Rectal smooth muscle tissue (tissue), 1 donor: ENCODE results near the gene POFUT1.
"Not testable (repeated sequence)": the region's sequence is repeated elsewhere in the genome, so short reads cannot be mapped to it uniquely, and the experiment has no call there.

ENCODE experiments used
- H3K27ac ChIP-seq: one replicate; pipeline ENCODE4 v1.7.0; 2013; ENCODE audit warnings: low read depth, low read length, inconsistent platforms
- H3K27me3 ChIP-seq: one replicate; pipeline ENCODE4 v1.7.0; 2013; ENCODE audit warnings: low read length; ENCODE audit not compliant: control insufficient read depth, insufficient read depth
- H3K36me3 ChIP-seq: one replicate; pipeline ENCODE4 v1.7.0; 2013; ENCODE audit warnings: low read length; ENCODE audit not compliant: control insufficient read depth, insufficient read depth
- H3K4me1 ChIP-seq: one replicate; pipeline ENCODE4 v1.7.0; 2013; ENCODE audit warnings: low read length; ENCODE audit not compliant: control insufficient read depth, insufficient read depth
- H3K4me3 ChIP-seq: one replicate; pipeline ENCODE4 v1.7.0; 2013; ENCODE audit warnings: low read length
- H3K9ac ChIP-seq: one replicate; pipeline ENCODE4 v1.7.0; 2013; ENCODE audit warnings: low read length

The POFUT1 gene

DNA sequence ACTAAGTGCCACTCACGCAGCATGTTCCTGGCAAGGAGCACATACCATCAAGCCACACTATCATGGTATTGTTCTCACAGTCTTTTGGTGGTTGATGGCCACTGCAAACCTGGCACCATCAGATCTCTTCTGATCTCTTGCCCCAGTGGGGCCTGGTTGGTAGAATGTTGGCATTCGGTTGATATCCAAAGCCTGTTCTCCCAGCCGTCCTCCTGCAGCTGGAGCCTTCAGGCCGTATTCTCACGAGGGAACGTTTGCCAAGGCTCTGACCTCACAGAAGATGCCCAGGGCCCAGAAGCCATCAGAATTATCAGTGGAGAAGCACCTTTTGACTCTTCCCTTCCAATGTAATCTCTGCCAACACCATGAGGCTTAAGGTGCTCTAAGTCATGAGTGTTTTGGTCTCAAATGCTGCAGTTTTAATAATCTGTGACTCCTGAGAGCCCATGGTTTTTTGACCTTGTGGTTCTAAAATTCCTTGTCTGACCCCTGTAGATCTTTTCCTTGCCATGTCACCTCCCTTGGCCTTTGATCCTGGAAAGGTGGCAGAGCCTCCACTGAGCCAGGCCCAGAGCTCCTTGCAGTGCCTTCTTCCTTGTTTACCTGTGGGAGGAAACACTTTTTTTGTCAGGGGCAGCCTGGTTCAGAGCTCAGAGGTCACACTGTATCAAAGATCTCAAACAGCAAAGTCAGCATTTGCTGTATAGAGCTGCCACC is 27.8 kb downstream of the POFUT1 start:
- Histone ChIP-seq H3K36me3 (peaks cover 20% of the 10 kb centered on the region), H3K4me1 (no peaks in the 10 kb centered on the region), H3K4me3 (no peak overlapping the region), H3K27ac (no peak overlapping the region), H3K27me3 (no peaks in the 10 kb centered on the region), H3K9ac (no peak overlapping the region)

DNA sequence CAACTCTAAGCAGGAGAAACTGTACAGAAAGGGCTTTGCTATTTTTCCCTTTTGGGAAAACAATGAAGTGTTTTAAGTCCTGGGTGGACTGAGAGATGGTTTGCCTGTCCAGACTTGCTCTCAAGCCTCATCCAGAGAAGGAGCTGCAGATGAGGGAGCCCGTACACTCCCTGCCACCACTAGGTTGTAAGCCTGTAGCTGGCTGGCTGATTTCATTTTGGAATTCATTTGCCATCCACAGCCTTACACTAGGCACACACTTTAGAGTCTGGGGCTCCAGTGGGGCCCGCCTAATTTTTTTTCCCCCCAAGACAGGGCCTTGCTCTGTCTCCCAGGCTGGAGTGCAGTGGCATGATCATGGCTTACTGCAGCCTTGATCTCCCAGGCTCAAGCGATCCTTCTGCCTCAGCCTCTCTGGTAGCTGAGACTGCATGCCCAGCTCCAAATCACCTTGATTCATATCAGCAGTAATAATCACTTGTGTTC is 28.4 kb downstream of the POFUT1 start:
- Histone ChIP-seq H3K27ac (no peak overlapping the region), H3K9ac (no peak overlapping the region), H3K27me3 (no peaks in the 10 kb centered on the region), H3K4me3 (no peak overlapping the region), H3K36me3 (peaks cover 15% of the 10 kb centered on the region), H3K4me1 (no peaks in the 10 kb centered on the region)

DNA sequence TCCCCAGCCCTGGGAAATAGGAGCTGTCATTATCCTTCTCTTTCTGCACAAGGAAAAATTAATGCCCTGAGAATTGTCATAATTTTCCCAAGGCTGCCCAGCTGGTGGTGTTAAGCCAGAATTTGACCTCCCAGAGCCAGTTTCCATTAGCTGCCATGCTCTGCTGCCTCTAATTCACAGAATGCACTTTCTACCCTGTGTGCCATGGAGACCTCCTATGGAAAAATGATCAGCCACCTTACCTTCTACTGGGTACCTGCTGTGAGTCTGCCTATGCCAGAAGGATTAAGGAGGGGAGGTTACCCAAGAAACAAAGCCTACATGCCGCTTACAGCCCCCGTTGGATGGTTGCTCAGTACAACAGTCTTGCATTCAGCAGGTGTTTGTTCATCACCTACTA is 29.1 kb downstream of the POFUT1 start:
- no peaks in the 10 kb centered on the region for H3K4me1 ChIP-seq
- H3K27ac ChIP-seq, result no peak overlapping the region
- H3K4me3 ChIP-seq, result no peak overlapping the region
- no peaks in the 10 kb centered on the region for H3K27me3 ChIP-seq
- H3K36me3 ChIP-seq, result peaks cover 11% of the 10 kb centered on the region
- H3K9ac ChIP-seq, result no peak overlapping the region

DNA sequence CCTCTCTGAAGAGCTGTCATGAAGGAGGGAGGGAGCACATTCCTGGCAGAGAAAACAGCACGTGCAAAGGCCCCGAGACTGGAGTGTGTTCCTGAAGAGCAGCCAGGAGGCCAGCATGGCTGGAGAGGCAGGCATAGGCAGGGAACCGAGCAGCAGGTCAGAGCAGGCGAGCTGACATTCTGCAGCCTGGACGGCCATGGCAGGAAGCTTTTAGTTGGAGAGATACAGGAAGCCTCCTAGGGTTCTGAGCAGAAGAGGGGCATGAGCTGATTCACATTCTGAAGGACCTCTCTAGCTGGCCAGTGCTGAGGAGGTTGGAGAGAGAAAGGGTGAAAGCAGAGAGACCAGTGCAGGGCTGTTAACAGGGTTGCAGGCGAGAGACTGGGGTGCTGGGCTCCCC is 29.7 kb downstream of the POFUT1 start:
- H3K4me1 ChIP-seq, result no peaks in the 10 kb centered on the region
- no peak overlapping the region for H3K27ac ChIP-seq
- H3K36me3 ChIP-seq, result peaks cover 11% of the 10 kb centered on the region
- no peak overlapping the region for H3K4me3 ChIP-seq
- H3K9ac ChIP-seq, result no peak overlapping the region
- H3K27me3 ChIP-seq, result no peaks in the 10 kb centered on the region

DNA sequence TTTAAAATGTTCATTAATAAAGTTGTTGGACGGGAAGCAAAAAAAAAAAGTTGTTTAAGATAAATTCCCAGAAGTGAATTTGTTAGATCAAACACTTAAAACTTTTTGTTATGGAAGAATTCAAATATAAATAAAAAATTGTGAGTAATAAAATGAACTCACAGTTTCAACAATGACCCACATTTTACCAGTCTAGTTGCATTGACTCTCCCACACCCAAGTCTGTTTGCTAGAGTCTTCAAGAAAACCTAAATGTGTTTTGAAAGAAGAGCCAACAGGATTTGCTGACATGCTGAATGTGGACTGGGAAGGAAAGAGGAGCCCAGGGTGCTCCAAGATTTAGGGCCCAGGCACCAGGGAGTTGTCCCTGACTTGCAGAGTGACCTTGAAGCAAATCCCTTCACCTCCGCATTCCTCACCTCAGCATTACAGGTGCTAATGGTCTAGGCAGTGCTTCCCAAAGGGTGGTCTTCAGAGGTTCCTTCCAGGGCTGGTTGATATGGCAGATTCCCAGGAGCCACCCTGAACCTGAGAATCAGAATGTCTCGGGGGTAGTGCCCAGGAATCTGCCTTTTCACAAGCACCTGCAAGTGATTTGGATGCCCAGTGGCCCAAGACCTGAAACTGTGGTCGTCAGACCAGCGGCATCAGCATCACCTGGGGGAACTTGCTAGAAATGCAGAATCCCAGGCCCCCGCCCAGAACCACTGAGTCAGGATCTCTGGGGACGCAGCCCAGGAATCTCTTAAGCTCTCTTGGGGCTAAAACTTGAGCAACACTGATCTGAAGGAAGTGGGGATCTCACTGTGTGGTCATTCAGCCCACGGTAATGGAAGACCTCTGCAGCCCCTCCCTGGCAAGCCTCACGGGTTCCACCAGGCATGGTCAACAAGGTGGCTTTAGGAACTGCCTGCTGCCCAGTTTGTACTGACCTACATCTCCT is 31.1 kb downstream of the POFUT1 start:
- no peak overlapping the region for H3K4me3 ChIP-seq
- no peaks in the 10 kb centered on the region for H3K27me3 ChIP-seq
- H3K9ac ChIP-seq, result no peak overlapping the region
- H3K27ac ChIP-seq, result no peak overlapping the region
- no peaks in the 10 kb centered on the region for H3K4me1 ChIP-seq
- no peaks in the 10 kb centered on the region for H3K36me3 ChIP-seq

DNA sequence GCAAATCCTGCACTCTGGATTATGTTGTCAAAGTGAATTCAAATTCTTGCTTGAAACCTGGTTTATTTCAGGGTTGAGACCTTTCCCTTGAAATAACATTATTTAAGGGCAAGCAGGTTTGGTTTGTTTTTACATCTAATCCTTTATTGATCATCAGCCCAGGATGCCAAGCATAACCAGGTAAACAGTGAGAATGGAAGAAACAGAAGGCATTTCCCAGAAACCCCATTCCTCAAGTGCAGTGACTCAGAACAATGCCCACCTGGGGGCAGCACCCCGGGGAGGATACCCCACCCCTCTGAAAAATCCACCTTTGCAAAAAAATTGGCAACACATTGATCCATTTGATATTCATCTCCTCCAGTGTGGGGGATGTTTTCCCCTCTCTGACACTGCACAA is 32.5 kb downstream of the POFUT1 start:
- Histone ChIP-seq H3K27ac (no peak overlapping the region), H3K4me1 (no peaks in the 10 kb centered on the region), H3K4me3 (no peak overlapping the region), H3K9ac (no peak overlapping the region), H3K36me3 (no peaks in the 10 kb centered on the region), H3K27me3 (no peaks in the 10 kb centered on the region)

DNA sequence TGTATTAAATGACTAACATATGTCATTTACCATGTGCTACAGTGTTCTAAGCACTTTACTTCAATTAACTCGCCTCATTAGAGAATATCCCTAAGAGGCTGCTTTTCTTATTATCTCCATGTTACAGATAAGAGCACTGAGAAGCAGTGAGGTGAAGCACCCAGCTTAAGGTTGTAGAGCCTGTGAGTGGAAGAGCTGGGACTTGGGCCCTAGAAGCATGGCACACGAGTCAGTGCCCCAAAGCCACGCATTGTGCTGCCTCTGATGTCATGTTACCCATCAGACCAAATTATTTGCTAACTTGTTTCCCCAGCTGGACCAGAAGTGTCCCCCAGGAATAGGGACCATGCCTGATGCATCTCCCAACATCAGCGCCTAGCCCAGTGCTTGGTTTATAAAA is 34.1 kb downstream of the POFUT1 start:
- no peak overlapping the region for H3K27ac ChIP-seq
- no peaks in the 10 kb centered on the region for H3K36me3 ChIP-seq
- no peaks in the 10 kb centered on the region for H3K4me1 ChIP-seq
- no peak overlapping the region for H3K4me3 ChIP-seq
- no peaks in the 10 kb centered on the region for H3K27me3 ChIP-seq
- H3K9ac ChIP-seq, result no peak overlapping the region

DNA sequence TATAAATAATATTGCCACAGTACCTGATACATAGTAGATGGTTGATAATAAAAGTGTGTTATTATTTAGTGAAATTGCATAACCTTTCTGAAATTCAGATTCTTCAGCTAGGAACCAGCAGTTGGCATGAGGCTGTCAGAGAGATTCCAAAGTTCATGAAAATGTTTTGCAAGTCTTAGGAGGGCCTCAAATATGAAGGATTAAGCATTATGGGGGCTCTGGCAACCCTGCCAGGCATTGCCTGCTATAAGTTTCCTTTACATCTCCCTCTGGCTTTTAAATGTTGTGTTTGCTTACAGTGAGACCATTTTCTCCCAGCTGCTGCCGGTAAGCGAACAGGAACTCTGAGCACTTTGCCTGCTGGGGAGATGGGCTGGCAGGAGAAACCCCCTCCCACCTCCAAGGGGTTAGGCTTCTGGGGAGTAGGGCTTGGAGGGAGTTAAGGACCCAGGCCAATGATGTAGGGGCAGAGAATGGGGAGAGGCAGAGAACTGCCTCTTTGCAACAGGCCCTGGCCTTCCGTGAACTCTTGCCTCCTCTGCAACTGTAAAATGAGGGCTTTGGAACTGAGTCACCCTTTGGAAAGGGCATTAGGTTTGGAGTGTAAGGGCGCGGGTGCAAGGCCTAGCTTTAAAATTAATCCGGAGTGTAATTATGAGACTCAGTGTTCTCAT is 36.6 kb downstream of the POFUT1 start:
- H3K36me3 ChIP-seq, result no peaks in the 10 kb centered on the region
- no peak overlapping the region for H3K9ac ChIP-seq
- H3K4me1 ChIP-seq, result no peaks in the 10 kb centered on the region
- no peaks in the 10 kb centered on the region for H3K27me3 ChIP-seq
- no peak overlapping the region for H3K4me3 ChIP-seq
- no peak overlapping the region for H3K27ac ChIP-seq

DNA sequence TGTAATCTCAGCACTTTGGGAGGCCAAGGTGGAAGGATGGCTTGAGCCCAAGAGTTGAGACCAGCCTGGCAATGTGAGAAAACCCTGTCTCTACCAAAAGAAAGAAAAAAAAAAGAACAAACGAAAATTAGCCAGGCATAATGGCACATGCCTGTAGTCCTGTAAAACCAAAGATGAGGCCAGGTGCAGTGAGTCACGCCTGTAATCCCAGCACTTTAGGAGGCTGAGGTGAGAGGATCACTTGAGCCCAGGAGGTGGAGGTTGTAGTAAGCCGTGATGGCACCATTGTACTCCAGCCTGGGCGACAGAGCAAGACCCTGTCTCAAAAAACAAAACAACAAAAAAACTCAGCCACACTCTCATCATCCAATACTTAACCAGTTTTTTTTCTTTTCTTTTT is 37.3 kb downstream of the POFUT1 start:
- H3K36me3 ChIP-seq, result no peaks in the 10 kb centered on the region
- H3K27me3 ChIP-seq, result no peaks in the 10 kb centered on the region
- no peak overlapping the region for H3K9ac ChIP-seq
- H3K4me1 ChIP-seq, result no peaks in the 10 kb centered on the region
- H3K4me3 ChIP-seq, result no peak overlapping the region
- H3K27ac ChIP-seq, result no peak overlapping the region

DNA sequence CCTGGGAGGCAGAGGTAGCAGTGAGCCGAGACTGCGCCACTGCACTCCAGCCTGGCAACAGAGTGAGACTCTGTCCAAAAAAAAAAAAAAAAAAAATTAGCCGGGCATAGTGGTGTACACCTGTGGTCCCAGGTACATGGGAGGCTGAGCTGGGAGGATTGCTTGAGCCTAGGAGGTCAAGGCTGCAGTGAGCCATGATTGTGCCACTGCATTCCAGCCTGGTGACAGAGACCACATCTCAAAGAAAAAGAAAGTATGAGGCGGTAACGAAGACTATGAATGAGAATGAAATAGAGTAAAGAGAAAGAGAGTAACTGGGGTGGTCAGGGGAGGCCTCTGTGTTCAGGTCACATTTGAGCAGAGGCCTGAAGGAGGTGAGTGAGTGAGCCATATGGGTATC is 38.5 kb downstream of the POFUT1 start:
- H3K4me3 ChIP-seq, H3K27ac ChIP-seq, H3K4me1 ChIP-seq, H3K27me3 ChIP-seq, H3K9ac ChIP-seq, H3K36me3 ChIP-seq: not testable (repeated sequence)

DNA sequence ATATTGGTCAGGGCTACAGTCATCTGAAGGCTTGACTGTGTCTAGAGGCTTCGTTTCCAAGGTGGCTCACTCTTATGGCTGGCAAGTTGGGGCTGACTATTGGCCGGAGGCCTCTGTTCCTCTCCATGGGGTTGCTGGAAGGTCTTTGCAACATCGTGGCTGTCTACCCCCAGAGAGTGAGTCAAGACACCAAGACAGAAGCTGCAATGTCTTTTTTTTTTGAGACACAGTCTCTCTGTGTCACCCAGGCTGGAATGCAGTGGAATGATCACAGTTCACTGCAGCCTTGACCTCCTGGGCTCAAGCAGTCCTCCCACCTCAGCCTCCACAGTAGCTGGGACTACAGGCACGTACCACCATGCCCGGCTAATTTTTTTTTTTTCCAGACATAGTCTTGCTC is 40.4 kb downstream of the POFUT1 start:
- no peak overlapping the region for H3K27ac ChIP-seq
- no peak overlapping the region for H3K9ac ChIP-seq
- H3K27me3 ChIP-seq, result no peaks in the 10 kb centered on the region
- no peak overlapping the region for H3K4me3 ChIP-seq
- no peaks in the 10 kb centered on the region for H3K36me3 ChIP-seq
- no peaks in the 10 kb centered on the region for H3K4me1 ChIP-seq

DNA sequence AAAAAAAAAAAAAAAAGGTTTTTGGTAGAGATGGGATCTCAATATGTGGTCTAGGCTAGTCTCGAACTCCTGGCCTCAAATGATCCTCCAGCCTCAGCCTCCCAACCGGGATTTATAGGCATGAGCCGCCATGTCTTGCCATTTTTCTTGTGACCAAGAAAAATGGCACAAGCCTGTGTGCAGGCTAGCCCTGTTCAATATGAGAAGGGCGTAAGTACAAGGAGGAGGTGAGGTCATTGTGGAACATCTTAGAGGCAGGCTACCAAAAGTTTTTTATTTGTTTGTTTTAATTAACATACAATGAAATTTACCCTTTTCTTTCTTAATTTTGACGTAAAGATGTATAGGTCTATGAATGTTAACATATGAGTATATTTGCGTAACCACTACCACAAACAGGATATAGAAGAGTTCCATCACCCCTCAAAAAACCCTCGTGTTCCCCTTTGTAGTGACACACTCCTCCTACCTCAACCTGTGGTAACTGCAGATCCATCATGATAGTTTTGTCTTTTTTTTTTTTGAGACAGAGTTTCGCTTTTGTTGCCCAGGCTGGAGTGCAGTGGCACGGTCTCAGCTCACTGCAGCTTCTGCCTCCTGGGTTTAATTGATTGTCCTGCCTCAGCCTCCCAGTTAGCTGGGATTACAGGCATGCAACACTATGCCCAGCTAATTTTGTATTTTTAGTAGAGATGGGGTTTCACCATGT is 41.5 kb downstream of the POFUT1 start:
- Histone ChIP-seq H3K36me3 (no peaks in the 10 kb centered on the region), H3K9ac (no peak overlapping the region), H3K27me3 (no peaks in the 10 kb centered on the region), H3K4me3 (no peak overlapping the region), H3K27ac (no peak overlapping the region), H3K4me1 (no peaks in the 10 kb centered on the region)
